Stimulated activated naive CD4-positive, alpha-beta T cell treated with Interleukin-2 at 50 U/mL for 16 hours (primary cell): ENCODE results near the gene RAB20.

Experiments
- DNase-seq: peaks from one replicate; lab custom pipeline; 2025; lab: John Stamatoyannopoulos, UW

Gene RAB20

GRCh38 chr13:110529522-110530311 lies 31.8 kb downstream of the RAB20 start:
- DNase-seq = no peak

DNA sequence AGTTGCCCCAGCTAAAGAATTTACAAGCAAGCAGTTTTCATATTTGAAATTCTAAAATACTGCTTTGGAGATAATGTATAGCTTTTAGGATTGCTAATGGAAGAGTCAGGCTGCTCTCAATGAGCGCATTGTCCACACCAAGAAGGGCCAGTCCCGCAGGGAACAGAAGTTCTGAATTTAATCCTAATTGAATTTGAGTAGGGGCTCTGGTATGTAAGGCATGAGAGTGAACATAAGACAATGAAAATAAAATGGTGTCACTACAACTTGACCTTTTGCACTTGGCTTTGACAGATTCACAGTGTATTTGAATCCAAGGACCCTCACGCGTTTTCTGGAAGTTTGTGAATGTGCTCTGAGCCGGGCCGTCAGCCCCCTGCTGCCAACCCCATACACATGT lies 32.6 kb downstream of the RAB20 start:
- no peak for DNase-seq

DNA sequence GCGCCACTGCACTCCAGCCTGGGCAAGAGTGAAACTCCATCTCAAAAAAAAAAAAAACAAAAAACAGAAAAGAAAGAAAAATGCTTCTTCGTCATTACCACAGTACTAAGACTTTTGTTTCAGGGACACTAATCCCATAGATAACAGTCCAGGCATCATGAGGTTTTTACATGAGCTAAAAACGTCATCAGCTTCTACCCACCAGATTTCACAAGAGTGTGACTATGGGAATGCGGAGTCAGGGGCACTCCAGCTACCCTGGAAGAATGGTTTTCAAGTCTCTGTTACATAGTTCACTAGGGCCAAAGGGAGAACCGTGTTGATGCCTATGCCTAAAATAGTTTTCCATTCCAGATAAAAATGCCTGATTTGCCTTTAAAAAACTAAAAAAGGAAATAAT lies 33.2 kb downstream of the RAB20 start:
- no peak for DNase-seq

DNA sequence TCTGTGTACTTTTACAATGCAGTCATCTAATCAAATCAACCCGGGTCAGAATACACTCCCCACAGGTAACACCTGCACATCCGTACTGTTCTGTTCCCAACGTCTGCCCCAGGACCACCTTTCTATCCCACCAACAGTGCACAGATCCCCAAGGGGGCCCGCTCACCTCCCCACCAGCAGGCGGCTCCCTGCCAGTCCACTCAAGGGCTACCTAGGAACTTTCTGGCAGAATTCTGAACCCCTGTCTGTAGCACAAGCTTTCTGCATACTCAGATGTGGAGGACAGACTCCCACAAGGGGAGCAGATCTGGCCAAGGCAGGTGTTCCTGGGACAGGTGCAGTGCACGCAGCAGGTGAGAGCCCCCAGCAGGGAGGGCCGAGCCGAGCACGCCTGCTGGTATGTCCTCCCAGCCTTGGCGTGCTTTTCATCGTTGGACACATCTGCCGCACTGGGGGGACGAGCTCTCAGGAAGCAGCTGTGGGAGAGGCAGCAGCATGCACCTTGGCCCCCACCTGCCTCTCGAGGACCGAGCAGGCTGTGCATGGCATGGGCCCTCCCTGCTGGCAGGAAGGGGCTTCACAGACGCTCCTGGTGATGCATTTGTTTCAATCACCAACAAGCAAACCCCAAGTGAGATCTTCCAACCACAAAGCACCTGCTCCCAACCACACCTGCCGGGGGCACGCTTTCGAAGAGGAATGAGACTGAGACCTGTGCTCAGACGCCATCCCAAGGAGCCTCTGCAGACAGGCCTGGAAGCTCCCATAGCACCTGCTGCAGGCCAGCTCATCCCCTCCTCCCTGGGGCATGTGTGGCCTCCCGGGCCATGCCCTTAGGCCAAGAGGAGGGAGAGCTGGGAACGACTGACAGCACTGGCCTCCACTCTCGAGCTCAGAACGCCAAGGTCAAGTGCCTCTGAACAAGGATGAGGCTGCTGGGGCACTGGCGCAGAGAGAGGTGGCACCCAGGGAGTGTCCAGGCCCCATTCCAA lies 35.9 kb downstream of the RAB20 start:
- no peak for DNase-seq

DNA sequence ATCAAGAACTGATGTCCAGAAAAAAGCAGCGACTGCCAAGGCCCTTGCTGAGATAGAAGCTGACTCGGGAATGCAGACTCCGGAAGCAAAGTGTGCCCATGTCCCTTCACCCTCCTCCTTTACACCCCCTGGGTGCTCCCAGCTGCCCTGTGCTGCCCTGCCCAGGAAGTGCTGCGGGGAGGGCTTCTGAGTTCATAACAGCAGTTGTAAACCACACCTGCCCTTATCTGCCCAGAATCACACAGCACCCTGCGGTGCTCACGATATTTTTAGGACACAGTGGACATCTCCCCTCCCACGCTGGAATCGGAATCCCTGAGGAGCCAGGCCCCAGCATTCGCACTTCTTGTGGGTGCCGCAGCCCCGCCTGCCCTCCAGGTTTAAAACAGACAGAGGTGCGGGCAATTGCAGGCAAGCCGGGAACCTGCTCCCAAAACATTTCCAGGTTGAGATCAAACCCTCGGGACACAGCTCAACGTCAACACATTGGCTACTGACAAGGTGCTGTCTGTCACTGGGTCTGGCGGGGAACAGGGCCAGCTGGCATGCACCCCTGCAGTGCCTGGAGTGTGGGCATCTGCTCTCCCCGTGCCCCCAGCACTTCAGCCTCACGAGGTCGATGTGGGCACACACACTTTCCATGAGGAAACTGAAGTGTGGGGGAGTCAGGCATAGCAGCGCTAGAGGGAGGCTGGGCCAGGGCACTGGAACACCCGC lies 36.8 kb downstream of the RAB20 start:
- no peak for DNase-seq

GRCh38 chr13:110523838-110524540 lies 37.5 kb downstream of the RAB20 start:
- no peak for DNase-seq

DNA sequence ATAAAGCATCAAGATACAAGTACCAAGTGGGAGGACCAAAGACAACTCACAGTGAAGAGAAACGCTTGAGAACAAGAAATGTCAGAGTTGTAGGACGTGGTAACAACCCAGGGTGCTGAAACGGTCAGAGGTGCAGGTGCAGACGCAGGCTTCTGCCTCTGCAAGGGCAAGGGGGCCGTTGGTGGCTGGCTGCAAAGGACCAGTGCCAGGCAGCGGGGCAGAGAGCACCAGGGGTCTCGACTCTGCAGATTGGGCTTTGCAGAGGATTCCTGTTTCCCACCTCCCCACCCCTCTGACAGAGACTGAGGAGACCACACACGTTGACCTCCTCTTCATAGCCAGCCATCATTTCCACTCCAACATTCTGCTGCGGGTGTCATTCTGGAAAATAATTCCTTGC lies 38.3 kb downstream of the RAB20 start:
- DNase-seq = no peak

DNA sequence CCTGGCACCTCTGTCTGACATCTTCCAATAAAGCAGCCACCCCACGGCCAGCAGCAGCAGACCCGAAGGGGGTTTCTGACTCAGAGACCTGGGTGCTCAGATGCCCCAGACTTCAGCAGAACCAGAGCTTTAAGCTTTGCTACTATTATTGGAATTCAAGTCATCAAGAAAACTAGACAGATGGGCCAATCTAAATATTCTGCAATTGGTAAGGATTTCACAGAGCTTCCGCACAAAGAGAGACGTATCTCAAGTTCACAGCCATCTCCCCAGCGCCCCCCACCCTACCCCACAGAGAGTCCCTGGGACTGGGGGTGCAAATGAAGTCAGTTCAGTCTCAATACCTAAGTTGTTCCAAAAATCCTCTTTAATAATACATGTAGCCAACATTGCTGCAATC lies 38.8 kb downstream of the RAB20 start:
- no peak for DNase-seq

GRCh38 chr13:110521946-110522345 lies 39.6 kb downstream of the RAB20 start:
- DNase-seq = no peak

DNA sequence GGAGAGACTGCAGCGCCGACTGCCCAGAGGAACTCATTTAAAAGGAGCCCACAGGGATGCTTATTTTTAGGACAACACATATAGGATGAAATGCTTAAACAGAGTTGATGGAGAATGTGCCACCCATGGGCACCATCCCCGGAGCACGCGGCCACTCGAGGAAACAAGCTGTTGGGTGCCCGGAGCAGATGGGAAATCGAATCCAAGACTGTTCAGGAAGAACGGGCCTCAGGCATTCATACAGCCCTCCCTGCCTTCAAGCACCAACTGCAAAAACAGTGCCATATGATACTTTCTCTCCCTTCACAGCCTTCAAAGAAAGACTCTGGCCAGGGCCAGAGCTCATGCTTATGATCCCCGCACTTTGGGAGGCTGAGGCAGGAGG lies 40.2 kb downstream of the RAB20 start:
- DNase-seq = no peak

GRCh38 chr13:110520431-110521295 lies 40.9 kb downstream of the RAB20 start:
- no peak for DNase-seq

DNA sequence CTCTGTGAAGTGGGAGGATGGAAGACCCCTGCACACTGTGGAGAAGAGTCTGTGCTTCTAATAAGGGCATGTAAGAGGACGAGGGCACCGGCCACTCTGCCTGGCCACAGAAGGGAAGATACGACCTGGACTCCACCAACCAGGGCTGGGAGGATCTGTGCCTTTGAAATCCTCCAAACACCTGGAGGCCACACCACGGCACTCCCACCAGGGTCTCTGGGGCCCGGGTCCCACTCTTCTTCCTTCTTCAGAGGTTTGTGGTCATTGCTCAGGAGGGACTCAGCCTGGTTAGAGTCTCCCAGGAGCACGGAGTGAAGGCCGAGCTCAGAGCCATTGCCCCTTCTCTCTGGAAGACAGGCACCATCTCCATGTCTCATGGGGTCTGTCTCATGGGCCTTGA lies 42.0 kb downstream of the RAB20 start:
- DNase-seq = no peak

DNA sequence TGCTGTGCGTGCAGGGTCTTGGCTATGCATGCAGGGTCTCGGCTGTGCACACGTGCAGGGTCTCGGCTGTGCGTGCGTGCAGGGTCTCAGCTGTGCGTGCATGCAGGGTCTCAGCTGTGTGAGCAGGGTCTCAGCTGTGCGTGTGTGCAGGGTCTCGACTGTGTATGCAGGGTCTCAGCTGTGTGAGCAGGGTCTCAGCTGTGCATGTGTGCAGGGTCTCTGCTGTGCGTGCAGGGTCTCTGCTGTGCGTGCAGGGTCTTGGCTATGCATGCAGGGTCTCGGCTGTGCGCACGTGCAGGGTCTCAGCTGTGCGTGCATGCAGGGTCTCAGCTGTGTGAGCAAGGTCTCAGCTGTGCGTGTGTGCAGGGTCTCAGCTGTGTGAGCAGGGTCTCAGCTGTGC lies 42.5 kb downstream of the RAB20 start:
- DNase-seq = no peak

DNA sequence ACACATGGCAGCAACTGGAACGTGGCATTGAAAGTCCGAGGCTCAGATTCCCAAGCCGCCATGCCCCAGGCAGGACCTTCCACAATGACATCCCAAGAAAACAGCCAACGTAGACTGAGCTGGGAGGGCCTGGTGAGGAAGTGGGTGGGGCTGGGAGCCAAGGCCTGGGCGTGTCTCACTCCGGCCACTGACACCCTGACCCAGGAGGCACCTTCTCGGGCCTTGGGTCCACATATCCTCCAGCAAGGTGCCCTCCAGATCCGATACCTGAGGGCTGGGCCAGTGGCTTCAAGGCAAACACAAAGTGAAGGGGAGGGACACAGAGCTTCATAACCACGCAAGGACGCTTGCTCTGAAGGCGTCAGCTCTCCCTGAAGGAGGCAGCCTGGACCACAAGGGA lies 43.0 kb downstream of the RAB20 start:
- no peak for DNase-seq

- no peak for DNase-seq
Measured at GRCh38 chr13:110518226-110518525, 43.3 kb downstream of the RAB20 start.

GRCh38 chr13:110517505-110518225 lies 43.9 kb downstream of the RAB20 start:
- no peak for DNase-seq

DNA sequence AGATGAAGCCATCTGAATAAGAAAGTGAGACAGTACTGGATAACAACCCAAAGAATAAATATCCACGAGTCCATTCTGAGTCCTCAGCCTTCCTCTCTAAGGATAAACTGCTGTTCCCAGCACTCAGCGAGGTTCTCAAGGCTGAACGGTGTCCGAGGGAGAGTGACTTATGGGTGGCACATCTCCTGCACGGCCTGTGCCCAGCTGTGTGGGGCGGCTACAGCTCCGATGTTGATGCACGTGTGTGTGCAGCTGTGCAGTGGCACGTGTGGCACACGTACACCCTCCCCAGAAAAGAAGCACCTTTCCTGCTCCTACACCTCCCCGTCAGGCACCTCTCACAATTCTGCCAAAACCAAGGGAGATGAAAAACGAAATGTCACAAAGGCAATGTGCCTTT lies 45.0 kb downstream of the RAB20 start:
- DNase-seq = no peak

- DNase-seq = no peak
Measured at GRCh38 chr13:110512198-110512740, 49.3 kb downstream of the RAB20 start.

DNA sequence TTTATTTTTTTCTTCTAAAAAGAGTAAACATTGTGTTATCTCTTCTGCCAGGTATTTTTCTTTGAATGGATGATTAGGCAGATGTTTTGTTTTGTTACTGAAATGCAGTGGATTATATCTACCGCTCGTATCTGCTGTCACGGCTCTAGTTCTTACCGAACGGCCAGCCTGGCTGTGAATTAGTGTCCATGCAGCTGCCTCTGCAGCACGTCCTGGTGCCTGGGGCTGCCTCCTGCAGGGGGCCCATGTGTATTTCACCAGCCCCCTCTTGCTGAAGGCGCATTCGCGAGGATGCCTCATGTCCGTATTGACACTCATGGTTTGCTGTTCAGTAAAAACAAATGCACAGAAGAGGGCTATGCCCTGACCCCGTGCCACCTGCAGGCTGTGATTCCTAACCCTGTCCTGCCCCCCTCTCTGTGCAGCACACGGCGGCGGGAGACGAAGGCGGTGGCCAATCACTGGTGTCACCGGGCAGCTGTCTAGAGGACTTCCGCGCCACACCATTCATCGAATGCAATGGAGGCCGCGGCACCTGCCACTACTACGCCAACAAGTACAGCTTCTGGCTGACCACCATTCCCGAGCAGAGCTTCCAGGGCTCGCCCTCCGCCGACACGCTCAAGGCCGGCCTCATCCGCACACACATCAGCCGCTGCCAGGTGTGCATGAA lies 49.9 kb downstream of the RAB20 start:
- no peak for DNase-seq
